Activated CD4-positive, alpha-beta T cell treated with anti-CD3 and anti-CD28 coated beads for 48 hours (primary cell): ENCODE measurements around the gene NCEH1.
A peak's percentile ranks its signal among the peaks of the same experiment; 100 is the strongest.
"Not testable (repeated sequence)": the region's sequence is repeated elsewhere in the genome, so short reads cannot be mapped to it uniquely, and the experiment has no call there.

ENCODE experiments used
- DNase-seq: peaks from one replicate; pipeline ENCODE4 v3.0.0-alpha.2; 2020

Gene NCEH1

GRCh38 chr3:172710664-172711453 is at the start of gene NCEH1:
Gene NCEH1, minus strand, starts transcription at chr3:172711067. Its CDS starts 83 bp downstream, at chr3:172710984.
- peak; percentile 84 for DNase-seq

- not testable (repeated sequence) for DNase-seq
These were observed 49.5 kb upstream of the NCEH1 start for GRCh38 chr3:172760416-172760815.

GRCh38 chr3:172753125-172753524 is 42.3 kb upstream of the NCEH1 start:
- no peak for DNase-seq

- no peak for DNase-seq
These were observed 41.8 kb upstream of the NCEH1 start for GRCh38 chr3:172752651-172753050.

GRCh38 chr3:172751175-172751704 is 40.4 kb upstream of the NCEH1 start:
- peak; percentile 25 for DNase-seq

- peak; percentile 99 for DNase-seq
These were observed 39.7 kb upstream of the NCEH1 start, which contains the start of gene ECT2 for GRCh38 chr3:172750368-172751174. Gene ECT2, plus strand, starts transcription at chr3:172750726. Its CDS starts 3,805 bp downstream, at chr3:172754531.

- DNase-seq: no peak
These were observed 39.2 kb upstream of the NCEH1 start for GRCh38 chr3:172750069-172750367.

GRCh38 chr3:172749230-172749965 is 38.5 kb upstream of the NCEH1 start:
- no peak for DNase-seq

- no peak for DNase-seq
These were observed 35.6 kb upstream of the NCEH1 start for GRCh38 chr3:172746475-172746874.

- no peak for DNase-seq
These were observed 28.6 kb upstream of the NCEH1 start for GRCh38 chr3:172739462-172739861.

- no peak for DNase-seq
These were observed 24.1 kb upstream of the NCEH1 start for GRCh38 chr3:172735014-172735413.

GRCh38 chr3:172726380-172726779 is 15.5 kb upstream of the NCEH1 start:
- no peak for DNase-seq

- DNase-seq: not testable (repeated sequence)
These were observed 11.7 kb upstream of the NCEH1 start for GRCh38 chr3:172722536-172723040.

GRCh38 chr3:172717493-172718088 is 6.7 kb upstream of the NCEH1 start:
- DNase-seq: no peak

GRCh38 chr3:172716476-172716875 is 5.6 kb upstream of the NCEH1 start:
- no peak for DNase-seq

- DNase-seq: no peak
These were observed 2.4 kb upstream of the NCEH1 start for GRCh38 chr3:172713316-172713715.

- DNase-seq: no peak
These were observed 558 bp upstream of the NCEH1 start for GRCh38 chr3:172711454-172711795.

- peak; percentile 20 for DNase-seq
These were observed 848 bp downstream of the NCEH1 start for GRCh38 chr3:172709774-172710663.

- no peak for DNase-seq
These were observed 1.7 kb downstream of the NCEH1 start for GRCh38 chr3:172708921-172709773.

- DNase-seq: no peak
These were observed 2.9 kb downstream of the NCEH1 start for GRCh38 chr3:172707967-172708366.

- no peak for DNase-seq
These were observed 3.8 kb downstream of the NCEH1 start for GRCh38 chr3:172707030-172707429.
